DMS153 (cell line): ENCODE data around the gene FAM9B.
"Not testable (repeated sequence)": the region's sequence is repeated elsewhere in the genome, so short reads cannot be mapped to it uniquely, and the experiment has no call there.

ENCODE experiments used
- DNase-seq: peaks from one replicate; lab custom pipeline; 2025; lab: John Stamatoyannopoulos, UW

Gene FAM9B

DNA sequence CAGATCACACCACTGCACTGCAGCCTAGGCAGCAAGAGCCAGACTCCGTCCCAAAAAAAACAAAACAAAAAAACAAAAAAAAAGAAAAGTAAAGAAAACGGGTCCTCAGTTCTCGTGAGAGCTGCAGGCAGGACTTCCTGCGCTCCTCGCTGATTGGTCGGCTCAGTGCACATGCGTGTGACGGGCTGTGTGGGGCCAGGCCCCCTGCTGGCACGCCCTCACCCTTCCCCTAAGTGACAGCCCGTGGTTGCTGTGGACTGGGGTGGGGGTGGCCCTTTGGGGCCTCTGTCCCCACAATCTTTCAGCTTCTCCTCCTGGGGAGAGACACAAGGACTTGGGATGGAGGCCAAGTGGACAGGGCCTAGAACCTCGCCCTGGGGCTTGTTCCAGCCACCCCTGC lies at the start of gene FAM9B:
TSS of gene FAM9B (minus strand) at position 139 of the 400 bp plus-strand sequence. CDS start 1,141 bp downstream, outside the sequence.
- DNase-seq: no peak

GRCh38 chrX:9081271-9081670 lies 47.3 kb upstream of the FAM9B start:
- no peak for DNase-seq

DNA sequence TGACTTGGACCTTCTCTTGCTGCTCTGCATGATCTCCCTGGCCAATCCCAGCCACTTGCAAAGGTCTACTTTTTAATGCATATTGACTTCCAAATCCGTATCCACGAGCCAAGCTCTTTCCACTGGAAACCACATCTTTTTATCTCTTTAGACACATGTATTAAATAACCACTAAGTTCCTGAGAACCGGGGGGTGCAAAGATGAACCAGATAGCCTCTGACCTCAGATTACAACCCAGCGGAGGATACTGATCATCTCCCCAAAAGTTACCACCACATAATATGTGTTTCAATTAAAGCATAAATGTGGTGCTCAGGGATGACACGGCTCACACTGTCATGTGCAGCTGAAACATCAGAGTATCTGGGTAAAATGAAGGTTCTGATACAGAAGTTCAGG lies 40.4 kb upstream of the FAM9B start:
- DNase-seq: no peak

GRCh38 chrX:9072281-9072680 lies 38.4 kb upstream of the FAM9B start:
- no peak for DNase-seq

- no peak for DNase-seq
These were observed 37.2 kb upstream of the FAM9B start for GRCh38 chrX:9071031-9071650.

DNA sequence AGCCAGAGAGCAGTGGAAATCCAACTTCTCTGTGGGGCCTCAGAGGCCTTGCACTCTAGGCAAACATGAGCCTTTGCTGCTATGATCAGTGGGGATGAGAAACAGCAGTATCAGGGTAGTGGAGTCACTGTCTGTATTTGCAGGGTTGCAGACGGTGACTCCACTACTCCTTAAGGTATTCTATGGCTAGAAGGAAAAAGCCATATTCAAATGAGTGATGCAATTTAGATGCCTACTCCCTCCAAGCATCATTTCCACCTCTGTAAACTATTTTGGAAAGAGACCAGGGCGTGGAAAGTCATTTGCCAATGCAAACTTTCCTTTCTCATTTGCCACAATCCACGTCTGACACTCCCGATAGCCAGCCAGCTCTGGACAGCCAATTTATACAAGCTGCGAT lies 35.6 kb upstream of the FAM9B start:
- DNase-seq: no peak

GRCh38 chrX:9064694-9065093 lies 30.8 kb upstream of the FAM9B start:
- no peak for DNase-seq

DNA sequence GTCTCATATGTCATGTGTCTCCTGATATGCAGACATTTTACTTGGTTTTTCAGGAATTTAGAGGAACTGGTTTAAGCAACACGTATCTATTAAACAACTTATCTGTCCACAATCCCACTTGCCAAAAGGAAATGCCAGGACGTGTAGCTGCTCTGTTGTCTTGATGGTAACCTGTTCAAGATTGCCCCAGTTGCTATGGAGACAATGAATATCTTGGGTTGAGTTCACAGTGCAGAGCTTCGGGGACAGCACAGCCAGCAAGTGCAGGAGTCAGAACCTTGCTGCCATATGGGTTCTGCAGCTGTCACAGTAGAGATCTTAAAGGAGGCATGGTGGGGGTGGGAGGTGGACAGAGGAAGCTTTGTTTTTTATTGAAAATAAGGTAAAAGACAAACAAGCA lies 28.7 kb upstream of the FAM9B start:
- no peak for DNase-seq

- no peak for DNase-seq
These were observed 21.4 kb upstream of the FAM9B start for GRCh38 chrX:9055354-9055753.

DNA sequence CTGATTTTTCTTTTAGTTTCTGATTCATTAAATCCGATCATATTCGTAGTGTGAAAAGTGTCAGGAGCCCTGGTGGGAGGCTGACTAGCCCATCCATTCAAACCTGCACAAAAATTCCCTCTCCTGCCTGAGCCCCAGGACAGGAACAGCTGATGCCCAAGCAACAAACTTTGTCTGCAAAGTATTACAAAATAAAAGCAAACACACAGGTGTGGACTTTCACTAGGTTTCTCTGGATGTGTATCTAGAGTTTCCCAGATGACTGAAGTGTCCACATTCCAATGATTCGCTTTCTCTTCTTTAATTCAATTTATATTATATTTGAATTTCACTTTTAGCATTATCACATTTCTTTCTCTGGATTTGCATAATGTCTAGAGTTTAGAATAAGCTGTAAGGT lies 18.2 kb upstream of the FAM9B start:
- no peak for DNase-seq

DNA sequence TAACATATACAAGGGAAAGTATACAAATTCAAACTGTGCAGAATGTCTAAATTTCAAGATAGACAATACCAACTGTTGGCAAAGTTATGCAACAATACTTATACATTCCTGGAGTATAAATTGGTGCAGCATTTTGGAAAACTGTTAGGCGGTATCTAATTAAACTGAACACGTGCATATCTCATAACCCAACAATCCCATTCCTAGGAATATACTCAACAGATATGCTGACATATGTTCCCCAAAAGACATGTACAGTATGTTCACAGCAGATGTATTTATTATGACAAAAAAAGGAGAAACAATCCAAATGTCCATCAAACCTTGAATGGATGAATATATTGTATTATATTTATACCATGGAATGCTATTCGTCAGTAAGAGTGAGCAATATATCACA lies 16.4 kb upstream of the FAM9B start:
- no peak for DNase-seq

DNA sequence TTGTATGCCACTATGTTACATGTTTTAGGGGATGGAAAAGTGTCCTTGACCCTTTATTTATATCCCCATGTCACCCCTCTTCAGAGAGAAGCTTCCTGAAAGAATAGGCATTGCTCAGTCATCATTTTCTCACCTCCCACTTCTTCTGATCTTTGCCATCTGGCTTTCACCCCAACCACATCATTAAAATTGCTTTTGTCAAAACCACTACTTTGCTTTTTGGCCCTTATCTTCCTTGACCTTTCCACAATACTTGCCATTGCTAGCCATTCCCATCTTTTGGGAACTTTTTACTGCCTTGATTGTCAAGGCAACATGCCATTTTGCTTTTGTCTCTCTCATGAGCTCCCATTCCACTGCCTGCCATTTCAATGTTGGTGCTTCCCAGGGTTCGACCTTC lies 14.9 kb upstream of the FAM9B start:
- no peak for DNase-seq

- no peak for DNase-seq
These were observed 4.3 kb upstream of the FAM9B start for GRCh38 chrX:9038244-9038643.

DNA sequence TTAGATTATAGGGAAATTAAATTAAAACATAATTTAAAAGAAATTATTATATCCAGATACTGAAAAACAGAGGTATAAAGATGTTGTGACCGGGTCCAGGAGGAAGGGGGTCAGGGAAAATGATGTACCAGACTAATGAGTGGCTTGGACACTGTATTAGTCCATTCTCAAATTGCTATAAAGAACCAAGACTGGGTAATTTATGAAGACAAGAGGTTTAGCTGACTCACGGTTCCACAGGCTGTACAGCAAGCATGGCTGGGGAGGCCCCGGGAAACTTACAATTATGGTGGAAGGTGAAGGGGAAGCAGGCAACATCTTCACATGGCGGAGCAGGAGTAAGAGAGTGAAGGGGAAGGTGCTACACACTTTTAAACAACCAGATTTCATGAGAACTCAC lies 3.4 kb upstream of the FAM9B start:
- no peak for DNase-seq

GRCh38 chrX:9033586-9033985 lies 341 bp downstream of the FAM9B start:
- DNase-seq: no peak

DNA sequence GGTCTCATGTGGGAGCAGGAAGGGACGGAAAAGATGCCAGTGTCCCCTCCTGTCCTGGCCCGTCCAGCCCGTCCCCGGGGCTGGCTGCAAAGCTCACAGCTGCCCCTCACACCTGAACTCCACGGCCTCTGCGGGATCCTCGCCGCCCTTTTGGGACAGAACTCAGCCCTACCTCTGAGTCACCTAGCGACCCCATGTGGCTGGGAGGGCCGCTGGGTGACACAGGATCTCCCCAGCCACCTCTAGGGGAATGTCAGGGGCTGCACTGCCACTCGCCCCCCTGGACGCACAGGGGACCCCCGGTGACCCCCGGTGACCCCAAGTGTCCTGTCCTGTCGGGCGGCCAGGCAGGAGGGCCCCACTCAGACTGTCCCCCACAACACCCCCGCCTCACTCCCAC lies 748 bp downstream of the FAM9B start:
- DNase-seq: no peak

- DNase-seq: no peak
These were observed 10.6 kb downstream of the FAM9B start for GRCh38 chrX:9023293-9023692.

DNA sequence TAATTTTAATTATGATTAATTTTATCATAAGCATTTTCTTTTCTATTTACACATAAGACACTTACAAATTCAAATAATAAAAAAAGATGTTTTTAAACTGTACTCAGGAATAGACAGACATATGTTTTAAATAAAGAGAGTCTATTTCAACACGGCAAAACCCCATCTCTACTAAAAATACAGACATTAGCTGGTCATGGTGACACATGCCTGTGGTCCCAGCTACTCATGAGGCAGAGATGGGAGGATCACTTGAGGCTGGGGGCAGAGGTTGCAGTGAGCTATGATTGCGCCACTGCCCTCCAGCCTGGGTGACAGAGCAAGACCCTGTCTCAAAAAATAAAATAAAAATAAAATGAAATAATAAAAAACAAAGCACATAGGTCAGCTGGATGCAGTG lies 14.8 kb downstream of the FAM9B start:
- DNase-seq: no peak

DNA sequence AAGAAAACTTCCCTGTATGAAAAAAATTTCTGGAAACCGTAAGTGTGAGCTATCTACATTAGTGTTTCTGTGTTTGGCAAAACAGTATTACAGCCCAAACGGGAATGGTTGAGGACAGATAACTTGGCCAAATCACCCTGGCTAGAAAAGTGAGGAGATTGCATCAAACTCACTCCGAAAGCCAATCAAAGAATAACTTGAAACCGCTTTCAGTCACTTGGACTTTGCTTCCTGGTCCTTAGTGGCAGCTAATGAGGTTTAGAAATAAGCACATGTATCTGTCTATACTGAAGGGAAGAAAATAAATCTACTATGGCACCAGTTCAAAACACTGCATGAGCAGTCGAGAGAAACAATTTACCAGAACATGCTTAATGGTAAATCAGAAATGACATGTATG lies 15.6 kb downstream of the FAM9B start:
- not testable (repeated sequence) for DNase-seq

GRCh38 chrX:9003041-9003440 lies 30.9 kb downstream of the FAM9B start:
- DNase-seq: no peak

DNA sequence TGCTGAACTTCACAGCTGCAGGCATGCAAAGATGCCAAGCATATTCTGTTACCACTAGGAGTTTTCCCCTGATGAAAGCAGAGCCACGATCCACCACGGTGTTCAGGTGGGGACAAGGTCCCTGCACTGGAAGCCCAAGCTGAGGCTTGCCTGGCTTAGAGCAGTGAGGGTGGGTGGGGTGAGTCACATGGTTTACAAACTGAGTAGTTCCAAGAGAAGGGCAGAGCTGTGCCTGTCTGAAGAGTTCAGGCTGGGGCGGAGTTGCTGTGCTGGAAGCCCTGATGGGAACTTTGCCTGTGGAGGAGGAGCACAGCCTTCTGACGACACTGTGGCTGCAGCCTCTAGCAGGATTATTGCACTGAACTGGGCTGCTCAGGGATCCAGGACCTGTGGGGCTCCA lies 45.5 kb downstream of the FAM9B start:
- DNase-seq: no peak

DNA sequence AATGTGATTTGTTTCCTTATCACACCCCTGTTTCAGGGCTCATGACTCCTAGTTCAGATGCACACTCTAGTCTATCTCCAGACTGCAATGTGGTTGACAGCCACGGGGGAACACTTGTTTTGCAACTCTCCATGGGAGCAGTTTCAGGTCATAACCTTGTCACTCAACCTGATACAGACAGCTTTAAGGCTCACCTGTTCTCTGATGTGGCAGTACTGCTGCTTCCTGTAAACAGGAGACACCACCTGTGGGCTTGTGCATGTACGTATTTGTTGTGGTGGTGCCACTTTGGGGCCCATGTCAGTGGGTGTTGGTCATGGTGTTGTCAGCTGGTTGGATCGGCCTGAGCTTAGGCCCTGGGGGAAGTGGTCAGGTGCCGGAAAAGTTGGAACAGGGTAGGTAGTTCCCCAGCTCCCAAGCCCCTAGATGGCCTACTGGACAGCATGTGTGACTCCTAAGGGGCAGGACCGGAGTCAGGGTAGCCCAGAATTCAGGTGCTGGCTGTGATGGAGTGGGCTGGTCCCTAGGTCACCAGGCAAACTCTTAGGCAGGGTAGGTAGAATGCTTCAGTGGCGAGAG lies 46.2 kb downstream of the FAM9B start:
- no peak for DNase-seq

- no peak for DNase-seq
These were observed 49.7 kb downstream of the FAM9B start for GRCh38 chrX:8984231-8984630.

DNA sequence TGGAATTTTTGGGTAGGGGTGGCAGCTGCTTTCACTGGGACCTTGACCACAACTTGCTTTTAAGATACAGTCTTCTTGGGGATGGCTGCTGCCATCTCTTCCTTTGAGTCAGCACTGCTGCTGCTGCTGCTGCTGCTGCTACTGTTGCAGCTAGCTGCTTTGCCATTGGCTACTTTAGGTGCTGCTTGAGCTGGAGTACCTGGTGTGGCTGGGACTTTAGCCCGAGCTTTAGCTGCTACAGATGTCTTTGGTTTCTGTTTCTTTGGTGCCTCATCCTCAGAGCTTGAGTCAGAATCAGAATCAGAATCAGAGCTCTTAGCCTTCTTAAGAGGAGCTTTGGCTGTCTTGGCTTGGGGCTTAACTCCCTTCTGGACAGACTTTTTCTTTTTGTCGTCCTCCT lies 52.2 kb downstream of the FAM9B start:
- DNase-seq: no peak
